Suppressor macrophage treated with lipopolysaccharide for 4 hours (primary cell): ENCODE results near the gene CST11.

ENCODE experiments used
- DNase-seq: peaks from one replicate; pipeline ENCODE4 v3.0.0-alpha.2; 2020

The CST11 gene

DNA sequence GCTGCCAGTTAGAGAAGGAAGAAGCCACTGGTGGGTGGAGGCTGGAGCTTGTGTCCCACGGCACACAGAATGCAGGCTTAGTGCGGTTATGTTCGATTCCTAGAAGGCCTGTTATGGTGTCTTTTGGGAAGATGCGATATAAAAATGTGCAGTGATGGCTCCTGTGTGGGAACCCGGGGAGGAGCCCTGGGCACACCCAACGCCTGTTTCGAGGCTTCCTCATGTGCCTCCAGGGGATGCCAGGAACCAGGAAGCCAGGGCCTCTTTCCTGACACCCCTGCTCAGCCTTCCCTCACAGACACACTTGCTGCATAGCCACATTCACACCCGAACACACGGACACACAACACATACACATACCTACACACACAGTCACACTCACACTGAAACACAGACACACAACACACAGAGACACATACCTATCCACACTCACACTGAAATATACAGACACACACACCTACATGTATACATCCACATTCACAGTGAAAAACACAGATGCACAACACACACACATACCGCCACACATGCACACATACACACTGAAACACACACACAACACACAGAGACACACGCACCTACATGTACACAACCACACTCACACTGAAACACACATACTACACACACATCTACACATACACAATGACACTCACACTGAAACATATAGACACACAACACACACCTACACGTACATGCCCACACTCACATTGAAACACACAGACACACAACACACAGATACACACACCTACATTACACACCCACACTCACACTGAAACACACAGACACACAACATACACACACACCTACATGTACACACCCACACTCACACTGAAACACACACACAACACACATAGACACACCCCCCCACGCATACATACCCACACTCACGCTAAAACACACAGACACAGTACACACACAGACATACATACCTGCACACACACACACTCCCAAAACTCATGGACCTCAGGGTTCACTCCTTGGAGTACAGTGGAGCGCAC lies 1.2 kb upstream of the CST11 start:
- DNase-seq = no peak

DNA sequence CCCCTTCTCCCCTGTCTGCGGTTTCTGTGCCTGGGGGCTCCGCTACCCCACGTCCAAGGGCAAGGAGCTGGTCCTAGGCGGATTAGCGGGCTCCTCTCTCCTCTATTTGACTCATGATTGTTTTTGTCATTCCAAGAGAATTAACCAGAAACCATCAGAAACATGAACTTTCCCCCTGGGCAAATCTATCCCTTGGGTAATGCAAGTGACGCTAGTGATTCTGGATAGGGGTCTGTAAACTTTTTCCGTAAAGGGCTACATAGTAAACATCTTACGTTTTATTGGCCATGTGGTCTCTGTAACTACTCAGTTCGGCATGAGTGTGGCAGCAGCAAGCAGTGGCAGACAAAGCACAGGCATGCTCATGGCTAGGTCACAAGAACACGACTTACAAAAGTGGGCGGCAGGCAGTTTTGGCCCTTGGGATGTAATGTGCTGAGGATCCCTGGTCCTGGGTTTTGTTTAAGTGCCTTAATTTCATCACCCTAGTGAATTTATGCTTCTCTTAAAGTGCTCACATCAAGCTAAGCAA lies 654 bp downstream of the CST11 start:
- DNase-seq = no peak

DNA sequence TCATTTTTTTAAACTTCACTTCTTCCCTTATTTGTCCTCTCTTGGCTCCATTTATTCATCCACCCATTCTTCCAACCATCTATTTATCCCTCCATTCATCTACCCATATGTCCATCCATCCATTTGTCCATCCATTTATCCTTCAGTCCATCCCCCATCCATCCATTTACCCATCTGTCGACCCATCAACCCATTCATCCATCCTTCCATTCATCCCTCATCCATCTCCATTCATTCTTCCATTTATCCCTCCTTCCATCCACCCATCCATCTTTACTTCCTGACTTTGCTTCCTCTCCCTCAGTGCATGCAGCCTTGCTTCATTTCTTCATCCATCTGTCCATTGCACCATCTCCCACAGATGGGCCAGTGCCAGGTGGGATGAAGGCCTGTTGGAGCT lies 1.8 kb downstream of the CST11 start:
- DNase-seq = no peak

DNA sequence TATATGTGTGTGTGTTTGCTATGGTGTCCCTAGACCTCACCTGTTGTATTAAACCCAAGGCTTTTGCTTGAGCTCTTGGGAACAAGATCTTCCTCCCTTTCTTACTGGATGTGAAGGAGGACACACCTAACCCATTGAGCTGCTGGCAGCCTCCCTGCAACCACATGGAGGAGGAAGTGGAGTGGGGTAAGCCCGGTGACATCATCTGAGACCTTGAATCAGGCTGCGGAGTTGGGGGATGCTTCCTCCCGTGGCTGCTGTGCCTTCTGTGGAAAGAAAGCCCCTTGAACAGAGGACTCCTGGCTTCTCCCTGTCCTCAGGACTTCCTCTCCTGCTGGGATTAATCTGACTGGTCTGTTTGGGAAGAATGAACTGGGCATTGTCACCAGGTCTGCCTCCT lies 3.3 kb downstream of the CST11 start:
- peak; percentile 55 for DNase-seq

DNA sequence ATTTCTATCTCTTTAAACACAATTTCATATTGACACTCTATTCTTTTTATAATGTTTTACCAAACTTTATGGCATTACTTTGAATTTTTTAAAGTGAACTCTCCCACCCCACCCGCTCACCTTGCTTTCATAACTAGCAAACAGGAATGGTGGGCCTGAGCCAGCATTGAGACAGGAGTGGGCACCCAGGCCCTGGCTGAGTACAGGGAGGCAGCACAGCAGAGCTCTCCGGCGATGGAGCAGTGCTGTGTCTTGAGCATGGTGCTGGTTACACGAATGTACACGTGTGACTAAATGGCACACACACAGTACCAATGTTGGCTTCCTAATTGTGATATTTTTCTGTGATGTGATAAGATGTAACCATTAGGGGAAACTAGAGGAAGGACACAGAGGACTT lies 4.5 kb downstream of the CST11 start:
- DNase-seq = no peak

DNA sequence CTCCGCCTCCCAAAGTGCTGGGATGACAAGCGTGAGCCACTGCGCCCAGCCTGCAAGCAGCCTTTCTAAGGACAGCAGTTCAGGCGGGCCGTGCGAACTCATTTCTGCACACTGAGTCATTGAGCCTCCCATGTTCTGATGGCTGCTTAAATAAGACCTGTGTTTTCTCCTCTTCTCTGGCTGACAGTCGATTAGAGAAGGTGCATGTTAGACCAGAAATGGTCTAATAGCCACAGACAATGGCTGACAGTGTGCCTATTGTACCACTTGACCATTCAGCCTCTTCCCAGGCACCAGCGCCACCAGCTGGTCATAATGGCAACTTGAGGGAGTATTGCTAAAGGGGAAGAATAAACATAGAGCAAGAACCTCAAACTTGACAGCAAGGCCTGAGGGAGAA lies 6.2 kb downstream of the CST11 start:
- DNase-seq = peak; percentile 53

DNA sequence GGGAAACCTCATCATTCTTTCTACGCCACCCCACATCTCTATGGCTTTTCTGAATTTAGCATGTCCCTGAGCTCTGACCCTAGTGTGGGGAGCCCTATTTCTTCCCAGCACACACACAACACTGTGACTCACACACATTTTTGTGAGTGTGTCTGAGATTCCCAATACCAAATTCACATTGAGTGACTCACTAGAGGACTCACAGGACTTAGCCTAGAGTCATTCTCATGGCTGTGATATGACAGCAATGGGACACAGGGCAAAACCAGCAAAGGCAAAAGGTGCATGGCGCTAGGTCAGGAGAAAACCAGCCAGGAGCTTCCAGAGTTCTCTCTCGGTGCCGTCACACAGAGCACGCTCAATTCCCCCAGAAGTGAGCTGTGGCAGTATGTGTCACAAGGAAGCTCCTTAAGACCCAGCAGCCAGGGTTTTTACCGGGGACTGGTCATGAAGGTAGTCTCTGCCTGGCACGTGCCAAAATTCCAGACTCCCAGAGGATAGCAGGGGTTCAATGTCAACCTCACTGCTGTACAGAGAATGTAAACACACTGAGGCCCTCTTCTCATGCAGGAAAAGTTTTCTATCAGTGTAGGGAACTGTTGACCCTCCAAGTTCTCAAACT lies 7.0 kb downstream of the CST11 start:
- DNase-seq = no peak

DNA sequence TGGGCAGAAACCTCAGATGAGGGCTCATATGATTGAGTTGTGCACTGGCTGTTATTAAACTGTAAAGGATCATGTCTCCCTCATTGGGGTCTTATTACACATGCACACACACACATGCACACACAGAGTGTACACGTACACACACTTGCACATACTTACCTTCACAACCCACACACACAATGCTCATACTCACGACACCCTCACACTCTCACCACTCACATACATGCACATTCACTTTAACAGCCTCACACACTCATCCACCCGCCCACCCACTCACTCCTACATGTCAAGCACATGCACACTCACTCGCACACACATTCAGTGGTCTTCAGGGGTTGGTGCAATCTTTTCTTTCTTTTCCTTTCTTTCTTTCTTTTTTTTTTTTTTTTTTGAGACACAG lies 7.8 kb downstream of the CST11 start:
- DNase-seq = no peak

DNA sequence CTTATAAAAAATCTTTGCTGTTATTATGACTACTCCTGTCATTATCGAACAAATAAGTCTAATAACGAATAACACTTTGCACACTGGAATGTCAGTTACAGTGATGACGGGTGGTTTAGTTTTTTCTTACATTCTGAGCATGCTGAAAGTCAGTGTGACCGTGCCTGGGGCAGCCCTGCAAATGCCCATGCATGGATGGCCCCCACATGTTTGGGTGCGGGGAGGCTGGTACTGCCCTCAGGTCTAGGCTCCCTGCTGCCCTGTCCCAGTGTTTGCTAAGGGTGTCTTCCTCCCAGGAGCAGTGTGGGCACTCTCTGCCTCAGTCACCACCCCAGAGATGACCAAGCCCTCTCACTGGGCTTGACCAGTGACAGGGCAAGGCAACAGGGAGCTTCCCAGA lies 10.2 kb downstream of the CST11 start:
- DNase-seq = no peak

DNA sequence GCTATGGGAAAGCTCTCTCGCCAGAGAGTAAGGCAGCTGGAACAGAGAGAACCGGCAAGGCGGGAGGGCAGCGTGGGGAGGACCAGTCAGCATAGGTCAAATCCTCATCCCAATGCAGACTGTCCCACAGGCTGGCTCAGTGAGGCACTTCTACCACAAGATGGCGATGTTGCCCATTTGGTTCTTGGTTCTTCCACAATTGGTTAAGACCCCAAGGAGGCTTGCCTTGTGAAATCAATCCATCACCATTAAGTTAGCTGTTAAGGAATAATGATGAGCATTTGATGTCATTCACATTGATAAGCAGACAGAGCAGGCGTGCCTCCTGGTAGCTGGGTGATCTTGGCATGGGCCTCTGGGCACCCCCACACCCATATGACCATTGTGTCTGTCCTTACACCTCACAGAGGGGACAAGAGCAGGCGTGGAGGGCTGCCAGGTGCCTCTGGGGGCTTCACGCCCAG lies 10.8 kb downstream of the CST11 start:
- peak; percentile 83 for DNase-seq

DNA sequence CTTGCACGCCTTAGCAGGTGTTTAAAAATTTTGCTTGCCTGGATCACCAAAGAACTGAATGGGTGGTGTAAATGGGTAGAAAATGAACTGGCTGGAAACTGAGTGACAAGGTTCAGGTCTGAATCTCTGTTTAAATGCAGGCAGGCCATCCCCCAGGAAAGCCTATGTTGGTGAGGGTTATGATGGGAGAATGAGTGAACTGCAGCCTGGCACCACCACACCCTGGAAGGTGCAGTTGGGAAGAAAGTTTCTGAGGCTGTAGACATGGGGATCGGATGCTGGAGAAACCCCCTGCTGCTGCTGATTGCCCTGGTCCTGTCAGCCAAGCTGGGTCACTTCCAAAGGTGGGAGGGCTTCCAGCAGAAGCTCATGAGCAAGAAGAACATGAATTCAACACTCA lies 12.7 kb downstream of the CST11 start:
- DNase-seq = no peak

DNA sequence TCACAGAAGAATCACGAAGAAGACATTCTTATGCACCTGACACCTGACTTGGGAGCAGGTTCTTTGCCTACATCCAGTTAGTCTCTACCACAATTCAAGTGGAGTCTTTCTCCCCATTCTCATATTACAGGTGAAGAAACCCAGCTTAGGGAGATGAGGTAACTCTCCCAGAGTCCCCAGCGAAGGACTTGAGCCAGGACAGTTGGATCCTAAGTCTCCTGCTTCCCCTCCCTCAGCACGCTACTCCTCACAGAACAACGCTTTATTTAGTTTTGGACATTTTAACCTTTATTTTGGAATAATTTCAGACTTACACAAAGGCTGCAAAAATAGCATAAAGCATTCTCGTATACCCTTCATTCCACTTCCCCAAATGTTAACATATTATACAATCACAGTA lies 14.0 kb downstream of the CST11 start:
- no peak for DNase-seq

DNA sequence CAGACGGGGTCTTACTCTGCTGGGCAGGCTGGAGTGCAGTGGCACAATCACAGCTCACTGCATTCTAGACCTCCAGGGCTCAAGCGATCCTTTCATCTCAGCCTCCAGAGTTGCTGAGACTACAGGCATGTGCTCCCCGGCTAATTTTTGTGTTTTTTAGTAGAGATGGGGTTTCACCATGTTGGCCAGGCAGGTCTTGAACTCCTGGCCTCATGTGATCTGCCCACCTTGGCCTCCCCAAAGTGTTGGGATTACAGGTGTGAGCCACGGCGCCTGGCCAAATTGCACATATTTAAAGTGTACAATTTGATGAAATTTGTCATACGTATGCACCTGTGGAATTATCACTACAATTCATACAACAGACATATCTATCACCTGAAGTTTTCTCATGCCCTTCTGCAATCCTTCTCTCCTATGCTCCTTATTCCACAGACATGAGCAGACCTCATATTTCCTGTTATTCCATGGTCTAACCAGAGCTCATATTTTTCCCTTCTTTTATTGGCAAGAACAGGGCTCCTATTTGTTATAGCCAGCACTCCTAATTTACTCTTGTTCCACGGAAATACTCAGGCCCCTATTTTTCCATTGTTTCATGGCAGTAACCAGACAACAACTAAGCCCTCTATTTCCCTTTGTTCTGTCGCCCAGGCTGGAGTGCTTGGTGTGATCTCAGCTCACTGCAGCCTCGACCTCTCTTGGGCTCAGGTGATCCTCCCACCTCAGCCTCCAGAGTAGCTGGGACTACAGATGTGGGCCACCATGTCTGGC lies 15.4 kb downstream of the CST11 start:
- DNase-seq = no peak

DNA sequence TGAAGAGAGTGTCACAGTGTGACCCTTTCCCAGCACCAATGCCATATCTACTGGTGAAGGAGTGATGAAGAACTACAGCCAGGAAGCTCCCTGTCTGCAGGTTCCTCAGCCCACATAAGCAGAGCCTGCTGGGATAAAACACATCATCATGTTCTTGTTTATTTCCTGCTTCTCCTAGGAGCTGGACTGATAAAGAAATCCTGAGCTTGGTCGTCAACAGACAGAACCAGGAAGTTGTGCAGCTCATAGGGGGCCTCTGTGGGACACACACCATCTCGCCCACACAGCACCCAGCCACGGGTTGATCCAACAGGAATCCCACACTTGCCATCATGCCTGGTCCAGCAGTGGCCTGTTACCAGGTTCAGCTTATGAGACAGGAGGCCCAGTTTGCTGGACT lies 16.0 kb downstream of the CST11 start:
- no peak for DNase-seq

DNA sequence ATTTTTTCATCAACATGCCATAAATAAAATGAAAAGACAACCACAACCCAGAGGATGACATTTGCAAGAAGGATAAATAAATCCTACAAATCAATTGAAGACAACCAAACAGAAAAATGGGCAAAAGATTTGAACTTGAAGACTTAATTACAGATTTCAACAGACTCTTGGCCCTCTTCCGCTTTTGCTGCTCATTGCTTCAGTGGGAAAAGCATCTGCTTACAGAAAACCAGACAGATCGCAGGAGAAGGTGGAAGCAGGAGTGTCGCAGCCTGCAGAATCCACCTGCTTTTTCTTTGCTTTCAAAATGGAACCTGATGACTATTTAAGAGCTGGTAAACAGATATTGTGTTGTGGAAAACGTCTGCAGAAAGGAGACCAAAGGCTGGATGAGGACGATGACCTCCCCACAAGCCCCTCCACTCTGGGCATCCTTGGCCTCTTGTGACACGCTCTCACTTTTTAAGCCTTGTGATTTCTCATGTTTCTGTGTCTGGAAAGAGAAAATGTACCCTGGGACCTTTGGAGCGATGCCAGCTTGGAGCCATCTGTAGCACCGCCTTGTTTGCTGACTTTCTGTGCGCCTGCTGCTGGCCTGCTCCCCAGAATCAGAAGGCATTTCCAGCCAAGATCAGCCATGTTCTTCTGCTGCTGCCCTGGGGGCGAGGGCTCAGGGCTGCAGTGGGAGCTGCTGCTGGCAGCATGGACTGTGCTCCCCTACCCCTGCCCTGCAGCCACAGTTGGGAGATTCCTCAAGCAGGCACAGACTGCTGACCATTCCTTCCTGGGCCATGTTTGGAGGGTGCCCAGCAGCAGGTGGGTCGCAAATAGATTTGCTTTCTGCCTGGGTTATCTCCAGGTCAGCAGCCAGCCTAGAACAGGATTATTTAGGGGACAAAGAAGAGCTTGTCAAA lies 16.8 kb downstream of the CST11 start:
- DNase-seq = no peak

DNA sequence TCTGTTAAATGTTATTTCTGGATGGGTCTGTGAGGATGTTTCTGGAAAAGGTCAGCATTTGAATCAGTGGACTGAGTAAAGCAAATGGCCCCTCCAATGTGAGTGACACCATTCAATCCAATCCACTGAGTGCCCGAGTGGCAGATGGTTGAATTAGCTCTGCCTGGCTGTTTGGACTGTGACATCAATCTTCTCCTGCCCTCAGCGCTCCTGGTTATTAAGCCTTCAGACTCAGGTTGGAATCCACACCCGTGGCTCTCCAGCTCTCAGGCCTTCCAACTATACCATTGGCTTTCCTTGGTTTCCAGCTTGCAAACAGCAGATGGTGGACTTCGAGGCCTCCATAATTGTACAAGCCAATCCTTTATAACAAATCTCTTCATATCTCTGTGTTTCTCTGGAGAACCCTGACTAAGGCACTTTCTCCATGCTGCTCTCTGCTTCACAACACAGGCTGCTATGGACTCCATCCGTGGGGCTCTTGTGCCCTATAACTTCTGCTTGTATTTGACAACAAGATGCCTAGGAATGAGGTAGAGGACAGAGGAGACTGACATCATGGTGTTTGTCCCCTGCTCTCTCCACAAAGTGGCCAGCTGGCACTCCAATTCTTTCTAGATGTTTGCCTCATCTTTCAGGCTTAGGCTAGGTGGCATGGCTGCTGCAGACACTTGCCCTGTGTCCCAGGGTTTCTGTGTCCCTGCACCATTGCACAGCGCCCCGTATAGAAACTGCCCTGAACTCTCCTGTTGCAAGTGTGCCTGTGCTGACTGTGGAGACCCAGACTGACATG lies 18.0 kb downstream of the CST11 start:
- no peak for DNase-seq

DNA sequence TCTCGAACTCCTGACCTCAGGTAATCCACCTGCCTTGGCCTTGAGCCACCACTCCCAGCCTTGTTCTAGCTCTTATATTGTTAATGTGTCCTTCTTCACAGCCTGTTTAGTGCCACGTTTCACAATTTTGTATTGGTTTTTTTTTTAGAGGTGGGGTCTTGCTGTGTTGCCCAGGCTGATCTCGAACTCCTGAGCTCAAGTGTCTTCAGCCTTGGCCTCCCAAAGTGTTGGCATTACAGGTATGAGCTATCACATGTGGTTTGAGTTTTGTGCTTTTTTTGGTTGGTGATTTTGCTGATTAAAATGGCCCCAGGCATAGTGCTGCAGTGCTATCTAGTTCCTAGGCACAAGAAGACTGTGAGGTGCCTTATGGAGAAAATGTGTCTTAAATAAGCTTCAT lies 19.0 kb downstream of the CST11 start:
- DNase-seq = no peak

DNA sequence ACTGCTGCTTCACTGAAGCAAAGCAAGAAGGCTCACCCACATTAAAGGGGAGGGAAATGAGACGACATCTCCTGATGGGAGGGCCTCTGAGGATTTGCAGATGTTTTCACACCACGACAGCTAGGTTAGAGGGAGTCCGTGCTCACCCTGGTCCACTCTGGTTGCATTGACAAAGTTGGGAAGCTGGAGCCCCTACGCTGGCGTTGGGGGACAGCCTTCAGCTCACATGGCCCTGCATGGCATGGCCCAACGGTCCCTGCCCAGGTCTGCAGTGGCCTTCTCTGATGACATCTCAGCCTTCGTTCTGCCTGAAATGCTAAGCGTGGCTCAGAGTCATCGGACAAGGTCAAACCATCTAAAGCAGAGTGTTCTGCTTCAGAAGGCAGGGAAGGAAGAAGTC lies 27.5 kb downstream of the CST11 start:
- DNase-seq = no peak

DNA sequence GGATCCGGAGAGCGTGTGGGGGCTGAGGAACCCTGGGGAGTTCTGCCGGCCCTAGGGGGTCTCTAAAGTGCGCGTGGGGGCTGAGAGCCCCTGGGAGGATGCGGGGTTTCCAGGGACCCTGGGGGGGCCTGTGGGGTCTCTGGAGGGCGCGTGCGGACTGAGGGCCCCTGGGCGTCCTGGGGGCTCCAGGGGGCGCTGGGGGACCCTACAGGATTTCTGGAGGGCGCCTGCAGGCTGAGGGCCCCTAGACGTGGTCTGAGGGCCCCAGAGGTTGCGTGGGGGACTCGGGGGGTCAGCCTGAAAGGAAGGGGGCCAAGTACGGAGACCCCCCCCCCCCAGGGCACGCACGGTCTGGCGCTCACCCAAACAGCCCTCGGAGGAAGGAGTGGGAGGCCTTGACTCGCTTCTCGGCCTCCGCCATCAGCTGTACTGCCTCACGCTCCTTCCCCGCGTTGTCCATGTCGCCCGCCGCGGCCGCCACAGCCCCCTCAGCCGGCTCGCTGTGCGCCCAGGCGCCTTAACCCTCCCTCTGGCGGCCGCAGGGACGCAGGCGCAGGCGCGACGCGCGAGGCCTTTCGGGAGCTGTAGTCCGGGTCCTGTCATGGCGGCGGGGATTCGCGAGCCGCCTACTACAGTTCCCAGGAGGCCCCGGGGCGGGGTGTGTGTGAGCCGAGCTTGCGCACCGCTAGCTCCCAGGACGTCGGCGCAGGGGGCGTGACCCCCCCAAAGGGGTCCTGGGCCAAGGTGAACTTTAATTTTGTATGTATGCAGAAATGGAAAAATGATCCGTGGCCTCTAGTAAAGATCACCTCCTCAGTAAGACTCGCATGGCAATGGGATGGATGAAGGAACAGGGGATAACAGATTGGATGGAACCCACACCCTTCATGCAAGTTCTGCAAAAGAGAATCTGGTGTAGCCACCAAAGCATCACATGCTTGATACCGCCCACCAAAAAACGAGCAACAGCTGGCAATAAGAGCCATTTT lies 31.4 kb downstream of the CST11 start, which contains the start of gene NAPB:
Gene NAPB, minus strand, starts transcription at position 546 of the 989 bp plus-strand sequence. Its CDS starts 86 bp downstream, at position 460.
- DNase-seq = peak; percentile 95
